Measurements from ENCODE around the gene CDC42BPA. TPM values are rescaled to one million over a fixed set of nuclear protein-coding genes. Genes with fewer than 3 reads are reported as not detected.

Gene CDC42BPA
- total RNA-seq, 1 donor from 2014 or later: 40.3 TPM

DNA sequence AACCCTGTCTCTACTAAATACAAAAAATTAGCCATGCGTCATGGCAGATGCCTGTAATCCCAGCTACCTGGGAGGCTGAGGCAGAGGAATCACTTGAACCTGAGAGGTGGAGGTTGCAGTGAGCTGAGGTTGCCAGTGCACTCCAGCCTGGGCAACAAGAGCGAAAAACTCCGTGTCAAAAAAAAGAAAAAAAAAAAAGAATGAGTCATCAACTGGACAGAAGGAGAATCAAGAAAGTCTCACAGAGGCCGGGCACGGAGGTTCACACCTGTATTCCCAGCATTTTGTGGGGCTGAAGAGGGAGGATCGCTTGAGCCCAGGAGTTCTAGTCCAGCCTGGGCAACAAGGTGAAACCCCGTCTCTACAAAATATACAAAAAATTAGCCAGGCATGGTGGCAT is 45.5 kb upstream of the CDC42BPA start:
- Histone ChIP-seq H3K4me1 (no peaks in the 10 kb centered on the region), H3K27ac (no peak overlapping the region), H3K4me3 (no peak overlapping the region), H3K36me3 (no peaks in the 10 kb centered on the region), H3K9me3 (no peaks in the 10 kb centered on the region), H3K27me3 (ENCODE audit: low read depth) (no peaks in the 10 kb centered on the region)
- intact Hi-C loops (cut with DNase I): no loop called here
- no peak for DNase-seq
- no peak for ATAC-seq
- TF ChIP-seq, protein P1, sequence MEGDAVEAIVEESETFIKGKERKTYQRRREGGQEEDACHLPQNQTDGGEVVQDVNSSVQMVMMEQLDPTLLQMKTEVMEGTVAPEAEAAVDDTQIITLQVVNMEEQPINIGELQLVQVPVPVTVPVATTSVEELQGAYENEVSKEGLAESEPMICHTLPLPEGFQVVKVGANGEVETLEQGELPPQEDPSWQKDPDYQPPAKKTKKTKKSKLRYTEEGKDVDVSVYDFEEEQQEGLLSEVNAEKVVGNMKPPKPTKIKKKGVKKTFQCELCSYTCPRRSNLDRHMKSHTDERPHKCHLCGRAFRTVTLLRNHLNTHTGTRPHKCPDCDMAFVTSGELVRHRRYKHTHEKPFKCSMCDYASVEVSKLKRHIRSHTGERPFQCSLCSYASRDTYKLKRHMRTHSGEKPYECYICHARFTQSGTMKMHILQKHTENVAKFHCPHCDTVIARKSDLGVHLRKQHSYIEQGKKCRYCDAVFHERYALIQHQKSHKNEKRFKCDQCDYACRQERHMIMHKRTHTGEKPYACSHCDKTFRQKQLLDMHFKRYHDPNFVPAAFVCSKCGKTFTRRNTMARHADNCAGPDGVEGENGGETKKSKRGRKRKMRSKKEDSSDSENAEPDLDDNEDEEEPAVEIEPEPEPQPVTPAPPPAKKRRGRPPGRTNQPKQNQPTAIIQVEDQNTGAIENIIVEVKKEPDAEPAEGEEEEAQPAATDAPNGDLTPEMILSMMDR (IDR thresholded peaks at IDR 0.05): no peak

DNA sequence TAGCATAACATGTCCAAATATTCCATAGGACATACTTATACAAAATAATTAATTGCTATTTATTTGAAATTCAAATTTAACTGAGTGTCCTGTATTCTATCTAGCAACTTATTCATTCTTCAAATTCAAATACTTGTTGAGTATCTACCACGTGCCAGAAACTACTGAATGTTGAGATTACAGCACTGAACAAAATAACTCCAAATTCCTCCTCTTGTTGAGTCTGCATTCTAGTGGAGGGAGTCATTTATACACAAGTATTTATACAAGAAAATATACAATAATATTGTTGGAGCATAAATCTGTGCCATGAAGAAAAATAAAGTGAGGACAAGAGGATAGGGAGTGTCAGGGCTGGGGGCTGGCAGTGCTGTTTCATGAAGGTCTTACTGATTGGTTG is 43.7 kb upstream of the CDC42BPA start:
- H3K9me3 ChIP-seq: no peaks in the 10 kb centered on the region
- ATAC-seq: no peak

DNA sequence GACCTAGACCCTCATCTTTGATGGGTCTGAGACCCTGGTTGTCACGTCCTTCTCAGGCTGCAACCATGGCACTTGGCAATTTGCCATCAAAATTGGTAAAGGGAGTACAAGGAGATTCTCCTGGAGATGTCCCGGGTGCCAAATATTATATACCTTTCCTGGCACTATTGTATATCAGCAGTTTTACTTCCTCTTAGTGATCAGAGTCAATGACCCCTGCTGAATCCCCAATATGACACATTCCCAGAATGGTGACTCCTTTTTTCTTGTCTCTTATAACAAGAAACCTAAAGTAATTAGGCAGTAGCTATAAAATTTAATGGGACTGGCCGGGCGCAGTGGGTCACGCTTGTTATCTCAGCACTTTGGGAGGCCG is 39.6 kb upstream of the CDC42BPA start:
- TF ChIP-seq, protein P1 (IDR thresholded peaks at IDR 0.05): no peak
- ATAC-seq (no peak), DNase-seq (no peak)
- Histone ChIP-seq H3K4me1 (peaks cover 17% of the 10 kb centered on the region), H3K27ac (peak overlapping the region; percentile 59), H3K27me3 (ENCODE audit: low read depth) (no peaks in the 10 kb centered on the region), H3K4me3 (no peak overlapping the region), H3K9me3 (no peaks in the 10 kb centered on the region), H3K36me3 (no peaks in the 10 kb centered on the region)
- intact Hi-C loops (cut with DNase I): no loop called here

More for the DNA sequence above, 43.7 kb upstream of the CDC42BPA start:
- intact Hi-C loops (cut with DNase I): no loop called here
- Histone ChIP-seq H3K36me3 (no peaks in the 10 kb centered on the region), H3K27me3 (ENCODE audit: low read depth) (no peaks in the 10 kb centered on the region), H3K4me1 (peaks cover 11% of the 10 kb centered on the region), H3K27ac (no peak overlapping the region), H3K4me3 (no peak overlapping the region)
- TF ChIP-seq, protein P1 (IDR thresholded peaks at IDR 0.05): no peak
- no peak for DNase-seq

DNA sequence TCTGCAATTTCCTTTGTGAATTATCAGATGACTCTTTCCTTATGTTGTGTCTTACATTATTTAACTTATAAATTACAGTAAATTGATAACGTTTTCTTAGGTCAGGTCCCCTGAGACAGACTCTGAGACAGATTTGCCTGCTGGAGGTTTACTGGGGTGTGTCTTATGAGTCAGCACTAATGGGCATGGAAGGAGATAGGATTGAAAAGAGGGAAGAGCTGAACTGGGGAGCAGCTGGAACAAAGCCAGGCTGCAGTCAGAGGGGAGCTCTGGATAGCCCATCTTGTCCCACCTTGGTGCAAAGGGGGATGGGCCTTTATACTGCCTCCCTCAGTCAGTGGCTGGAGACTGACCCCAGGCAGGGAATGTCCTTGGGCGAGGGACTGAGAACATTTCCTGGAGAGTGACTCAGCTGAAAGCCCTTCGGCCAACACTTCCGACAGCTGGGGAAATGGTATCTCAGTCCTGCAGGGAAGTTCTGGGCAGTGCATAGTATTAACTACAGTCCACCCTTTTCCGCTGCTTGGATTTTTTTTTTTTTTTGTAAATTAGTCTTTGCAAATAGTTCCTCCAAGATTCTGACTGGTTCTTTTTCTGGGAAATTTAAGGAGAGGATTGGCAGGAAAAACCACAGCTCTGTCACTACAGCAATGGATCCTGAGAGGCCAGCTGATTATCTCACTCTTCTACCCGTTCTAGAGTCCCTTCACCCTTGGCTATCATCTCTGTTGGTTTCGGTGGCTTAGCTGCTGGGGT is 39.1 kb upstream of the CDC42BPA start:
- peaks cover 17% of the 10 kb centered on the region for H3K4me1 ChIP-seq
- intact Hi-C loops (cut with DNase I): no loop called here
- H3K27me3 ChIP-seq (ENCODE audit: low read depth): no peaks in the 10 kb centered on the region
- no peak overlapping the region for H3K4me3 ChIP-seq
- ATAC-seq (peak; percentile 77 to 86), DNase-seq (no peak)
- H3K9me3 ChIP-seq: no peaks in the 10 kb centered on the region
- H3K36me3 ChIP-seq: no peaks in the 10 kb centered on the region
- H3K27ac ChIP-seq: peak overlapping the region; percentile 59
- TF ChIP-seq, protein P1 (IDR thresholded peaks at IDR 0.05): no peak

DNA sequence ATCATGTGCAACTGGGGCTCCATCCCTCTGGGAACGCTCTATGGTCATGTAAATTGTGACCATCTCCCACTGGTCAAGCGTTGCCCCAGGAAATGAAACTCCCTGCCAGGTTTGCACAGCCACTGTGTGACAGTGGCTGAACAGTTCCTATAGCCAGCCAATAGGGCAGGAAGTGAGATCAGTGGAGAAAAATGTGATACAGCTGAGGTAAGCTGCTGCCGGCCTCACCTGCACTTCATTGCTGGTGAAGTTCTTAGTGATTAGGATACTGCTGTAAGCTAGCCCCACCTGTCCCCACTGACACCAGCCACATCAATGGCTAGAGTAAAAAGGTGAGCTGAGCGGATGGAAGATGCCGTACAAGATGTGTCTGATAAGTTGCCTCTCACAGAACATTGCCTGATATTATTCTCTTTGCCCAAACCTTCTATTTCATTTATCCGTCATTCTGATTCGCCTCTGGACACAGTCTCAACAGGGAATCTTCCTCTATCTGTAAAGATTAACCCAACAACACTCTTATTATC is 38.4 kb upstream of the CDC42BPA start:
- TF ChIP-seq, protein P1 (IDR thresholded peaks at IDR 0.05): no peak
- Histone ChIP-seq H3K27ac (peak overlapping the region; percentile 59), H3K4me1 (peaks cover 23% of the 10 kb centered on the region), H3K36me3 (no peaks in the 10 kb centered on the region), H3K4me3 (no peak overlapping the region), H3K27me3 (ENCODE audit: low read depth) (no peaks in the 10 kb centered on the region), H3K9me3 (no peaks in the 10 kb centered on the region)
- ATAC-seq: peak; percentile 24 to 48
- DNase-seq: no peak
- intact Hi-C loops (cut with DNase I): no loop called here
